Brain microvascular endothelial cell (primary cell): ENCODE measurements around the gene BABAM2.

ENCODE experiments used
- DNase-seq: peaks from one replicate; pipeline ENCODE4 v3.0.0-alpha.2; 2020
- H3K27ac ChIP-seq: fragments of 250-450 bp; sonication (Bioruptor Pico); 2 replicates; pipeline ENCODE4 v1.5.1; 2020; ENCODE audit warnings: mild to moderate bottlenecking, moderate library complexity
- H3K27me3 ChIP-seq: fragments of 250-450 bp; sonication (Bioruptor Pico); replicated peaks from 2 replicates; pipeline ENCODE4 v1.5.1; 2020; ENCODE audit warnings: mild to moderate bottlenecking
- H3K36me3 ChIP-seq: fragments of 250-450 bp; sonication (Bioruptor Pico); replicated peaks from 2 replicates; pipeline ENCODE4 v1.5.1; 2020; ENCODE audit warnings: mild to moderate bottlenecking
- H3K4me3 ChIP-seq: 2 replicates; pipeline ENCODE4 v1.5.1; 2011; ENCODE audit warnings: low read depth, mild to moderate bottlenecking, control low read depth, low read length, moderate library complexity
- CTCF ChIP-seq: IDR thresholded peaks from 2 replicates; pipeline ENCODE4 v1.5.1; 2011; ENCODE audit warnings: low read depth, mild to moderate bottlenecking, moderate library complexity, low read length, control low read depth, inconsistent platforms; ENCODE audit errors: missing control alignments
- in situ Hi-C: cut with HindIII; loops from 2 replicates; pipeline ENCODE4 v1.10.0; 2017; ENCODE audit warnings: low sequenced_read_pairs, low pct_ligation_motif_present

BABAM2 gene

GRCh38 chr2:28231110-28231631, 340.6 kb downstream of the BABAM2 start:
- DNase-seq = no peak
- H3K27me3 ChIP-seq = no peaks in the 10 kb centered on the region
- in situ Hi-C loops = no loop called here

DNA sequence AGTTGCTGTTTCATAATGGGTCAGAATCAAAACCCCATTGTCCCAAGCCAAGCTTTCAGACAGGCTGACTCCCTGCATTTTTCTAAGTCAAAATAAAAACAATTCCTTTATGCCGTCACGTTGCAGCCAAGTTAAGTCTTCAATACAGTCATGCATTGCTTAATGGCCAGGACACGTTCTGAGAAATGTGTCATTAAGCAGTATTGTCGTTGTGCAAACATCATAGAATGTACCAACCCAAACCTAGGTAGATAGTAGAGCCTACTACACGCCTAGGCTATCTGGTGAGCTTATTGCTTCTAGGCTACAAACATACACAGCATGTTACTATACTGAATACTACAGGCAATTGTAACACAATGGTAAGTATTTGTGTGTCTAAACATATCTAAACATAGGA, 341.8 kb downstream of the BABAM2 start:
- TF ChIP-seq CTCF = no peak
- Histone ChIP-seq H3K4me3 (no peak overlapping the region), H3K27me3 (no peaks in the 10 kb centered on the region), H3K27ac (no peak overlapping the region), H3K36me3 (no peaks in the 10 kb centered on the region)
- no peak for DNase-seq
- in situ Hi-C loops = no loop called here

More at GRCh38 chr2:28231110-28231631, 340.6 kb downstream of the BABAM2 start:
- Histone ChIP-seq H3K4me3 (no peak overlapping the region), H3K36me3 (no peaks in the 10 kb centered on the region), H3K27ac (no peak overlapping the region)
- TF ChIP-seq CTCF = no peak

- no peak overlapping the region for H3K27ac ChIP-seq
- no peak for TF ChIP-seq CTCF
- in situ Hi-C loops = no loop called here
- no peak for DNase-seq
- no peaks in the 10 kb centered on the region for H3K36me3 ChIP-seq
- no peak overlapping the region for H3K4me3 ChIP-seq
- no peaks in the 10 kb centered on the region for H3K27me3 ChIP-seq
Measured at GRCh38 chr2:28233164-28233676, 342.7 kb downstream of the BABAM2 start.

- H3K4me3 ChIP-seq = no peak overlapping the region
- no peak for TF ChIP-seq CTCF
- H3K27ac ChIP-seq = no peak overlapping the region
- H3K36me3 ChIP-seq = no peaks in the 10 kb centered on the region
- in situ Hi-C loops = no loop called here
- H3K27me3 ChIP-seq = no peaks in the 10 kb centered on the region
- DNase-seq = no peak
Measured at GRCh38 chr2:28234807-28235206, 344.3 kb downstream of the BABAM2 start.

DNA sequence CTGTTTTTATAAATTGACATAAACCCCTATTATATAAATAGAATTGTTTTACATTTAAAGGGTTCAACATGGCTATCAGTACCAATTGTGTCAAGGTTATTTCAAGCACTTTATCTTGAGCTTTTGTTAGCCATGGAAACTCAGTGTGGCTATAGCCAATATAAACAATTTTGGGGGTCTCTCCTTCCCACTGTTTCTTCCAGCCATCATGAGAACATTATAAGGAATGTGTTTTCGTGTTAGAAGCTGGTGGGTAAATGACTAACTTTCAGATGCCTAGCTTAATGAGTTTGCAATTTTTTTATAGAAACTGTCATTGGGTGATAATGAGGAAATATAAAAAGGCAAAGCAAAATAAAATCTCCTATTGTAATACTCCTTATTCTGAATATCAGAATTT, 348.7 kb downstream of the BABAM2 start:
- in situ Hi-C loops = no loop called here
- no peak overlapping the region for H3K4me3 ChIP-seq
- no peaks in the 10 kb centered on the region for H3K27me3 ChIP-seq
- DNase-seq = no peak
- no peaks in the 10 kb centered on the region for H3K36me3 ChIP-seq
- no peak for TF ChIP-seq CTCF
- H3K27ac ChIP-seq = no peak overlapping the region

GRCh38 chr2:28240937-28241336, 350.4 kb downstream of the BABAM2 start:
- Histone ChIP-seq H3K4me3 (no peak overlapping the region), H3K27me3 (no peaks in the 10 kb centered on the region), H3K27ac (no peak overlapping the region), H3K36me3 (no peaks in the 10 kb centered on the region)
- DNase-seq = no peak
- in situ Hi-C loops = no loop called here
- no peak for TF ChIP-seq CTCF
